Right lobe of liver (tissue), 6 donors: ENCODE results near the gene PHYHD1. TPM values are rescaled to one million over a fixed set of nuclear protein-coding genes. Genes with fewer than 3 reads are reported as not detected.

ENCODE experiments used
- ATAC-seq, 4 donors: fragments of 200-7000 bp; cut with Tn5 transposase; one replicate each; pipeline ENCODE4 v1.9.1; 2020; ENCODE audit warnings: mild to moderate bottlenecking in 4 of 4, moderate library complexity in 4 of 4
- DNase-seq, 3 donors: peaks; one replicate each; pipeline ENCODE4 v3.0.0-alpha.2; 2020
- H3K27ac ChIP-seq, 3 donors: fragments of 200-600 bp; one replicate each; pipeline ENCODE4 v1.8.0; 2022
- H3K27me3 ChIP-seq, 2 donors: fragments of 200-600 bp; one replicate each; pipeline ENCODE4 v1.8.0; 2022
- H3K36me3 ChIP-seq, 4 donors: fragments of 200-600 bp; sonication (generic) in 1 of 4; one replicate each; pipeline versions ENCODE4 v1.5.1 to v1.8.0; 2017 to 2022; ENCODE audit warnings: control low read depth in 1 of 4
- H3K4me1 ChIP-seq, 4 donors: fragments of 200-600 bp; sonication (generic) in 1 of 4; one replicate each; pipeline versions ENCODE4 v1.5.1 to v1.8.0; 2017 to 2022; ENCODE audit warnings: control low read depth in 1 of 4
- H3K4me3 ChIP-seq, 3 donors: fragments of 200-600 bp; one replicate each; pipeline ENCODE4 v1.8.0; 2022
- H3K9me3 ChIP-seq, 4 donors: fragments of 200-600 bp; sonication (generic) in 1 of 4; one replicate each; pipeline versions ENCODE4 v1.5.1 to v1.8.0; 2017 to 2022; ENCODE audit warnings: control low read depth in 1 of 4
- POLR2A ChIP-seq: fragments of 450-650 bp; IDR thresholded peaks from one replicate; pipeline ENCODE4 v1.6.1; 2017; ENCODE audit warnings: antibody characterized with exemption, mild to moderate bottlenecking
- WGBS: methylation state at CpG from one replicate; pipeline ENCODE4 v1.1.6; 2018; ENCODE audit warnings: low coverage, low lambda C conversion rate; ENCODE audit not compliant: insufficient coverage; ENCODE audit errors: missing lambda C conversion rate; 5-methylcytosine and 5-hydroxymethylcytosine counted together
- intact Hi-C, 2 donors: fragments of 100-400 bp; cut with DNase I; formaldehyde crosslinking; loops; one replicate each; pipeline versions ENCODE4 v1.11.2 to v1.14.1; 2022
- total RNA-seq, 6 experiments: library from RNA; depleted of rRNA in 2 of 6; stranded (reverse); fragments of >200 nt in 2 of 6; fragmentation: NEBNext Ultra II Directional in 3 of 6; extraction: Animal tissue kit (Norgen Biotek cat#: 25700) in 3 of 6; gene quantifications; one replicate each; pipeline versions ENCODE4 v1.1.0 to v1.2.4, GENCODE V29; 2016 to 2023
- TF ChIP-seq, protein P1 (sequence below), 4 donors: fragments of 200-600 bp in 3 of 4; fragments of 450-650 bp in 1 of 4; IDR thresholded peaks; one replicate each; pipeline versions ENCODE4 v1.5.1 to v1.8.0; 2016 to 2022; ENCODE audit warnings: antibody characterized with exemption in 4 of 4, mild to moderate bottlenecking in 2 of 4
- donor health status: DM: no; HTN: yes; CAD: no.
- donor health status: DM: no; HTN: no; CAD: no.
- donor health status: DM: no; HTN: no; CAD: no.
- donor health status: DM: no; HTN: yes; CAD: no.
- donor health status: DM: no; HTN: yes; CAD: no.

PHYHD1 gene
- total RNA-seq, 6 experiments from 2014 or later, result 14.0 to 69.7 (median 38.2) TPM

DNA sequence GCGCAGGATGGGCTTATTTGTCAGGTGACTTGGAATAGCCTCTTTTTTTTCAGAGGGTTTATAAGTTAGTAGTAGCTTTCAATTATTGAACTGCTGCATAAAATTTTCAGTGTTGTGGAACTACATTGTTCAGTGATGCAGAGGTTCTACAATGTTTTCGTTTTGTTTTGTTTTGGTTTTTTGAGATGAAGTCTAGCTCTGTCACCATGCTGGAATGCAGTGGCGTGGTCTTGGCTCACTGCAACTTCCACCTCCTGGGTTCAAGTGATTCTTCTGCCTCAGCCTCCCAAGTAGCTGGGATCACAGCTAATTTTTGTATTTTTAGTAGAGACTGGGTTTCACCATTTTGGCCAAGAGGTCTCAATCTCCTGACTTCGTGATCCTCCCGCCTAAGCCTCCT is 48.7 kb downstream of the PHYHD1 start:
- TF ChIP-seq, protein P1, sequence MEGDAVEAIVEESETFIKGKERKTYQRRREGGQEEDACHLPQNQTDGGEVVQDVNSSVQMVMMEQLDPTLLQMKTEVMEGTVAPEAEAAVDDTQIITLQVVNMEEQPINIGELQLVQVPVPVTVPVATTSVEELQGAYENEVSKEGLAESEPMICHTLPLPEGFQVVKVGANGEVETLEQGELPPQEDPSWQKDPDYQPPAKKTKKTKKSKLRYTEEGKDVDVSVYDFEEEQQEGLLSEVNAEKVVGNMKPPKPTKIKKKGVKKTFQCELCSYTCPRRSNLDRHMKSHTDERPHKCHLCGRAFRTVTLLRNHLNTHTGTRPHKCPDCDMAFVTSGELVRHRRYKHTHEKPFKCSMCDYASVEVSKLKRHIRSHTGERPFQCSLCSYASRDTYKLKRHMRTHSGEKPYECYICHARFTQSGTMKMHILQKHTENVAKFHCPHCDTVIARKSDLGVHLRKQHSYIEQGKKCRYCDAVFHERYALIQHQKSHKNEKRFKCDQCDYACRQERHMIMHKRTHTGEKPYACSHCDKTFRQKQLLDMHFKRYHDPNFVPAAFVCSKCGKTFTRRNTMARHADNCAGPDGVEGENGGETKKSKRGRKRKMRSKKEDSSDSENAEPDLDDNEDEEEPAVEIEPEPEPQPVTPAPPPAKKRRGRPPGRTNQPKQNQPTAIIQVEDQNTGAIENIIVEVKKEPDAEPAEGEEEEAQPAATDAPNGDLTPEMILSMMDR (IDR thresholded peaks at IDR 0.05), result no peak
- no peak for TF ChIP-seq POLR2A
- no peaks in the 10 kb centered on the region for H3K4me1 ChIP-seq
- no peaks in the 10 kb centered on the region for H3K9me3 ChIP-seq
- intact Hi-C loops, result no loop called here
- 93% methylated on average over 5 of the region's 5 CpGs for WGBS
- DNase-seq (no peak), ATAC-seq (no peak)
- H3K27ac ChIP-seq, result no peak overlapping the region
- no peak overlapping the region for H3K4me3 ChIP-seq
- peaks cover 0 to 72% (median 5%) of the 10 kb centered on the region in 4 donors for H3K36me3 ChIP-seq
- no peaks in the 10 kb centered on the region for H3K27me3 ChIP-seq

DNA sequence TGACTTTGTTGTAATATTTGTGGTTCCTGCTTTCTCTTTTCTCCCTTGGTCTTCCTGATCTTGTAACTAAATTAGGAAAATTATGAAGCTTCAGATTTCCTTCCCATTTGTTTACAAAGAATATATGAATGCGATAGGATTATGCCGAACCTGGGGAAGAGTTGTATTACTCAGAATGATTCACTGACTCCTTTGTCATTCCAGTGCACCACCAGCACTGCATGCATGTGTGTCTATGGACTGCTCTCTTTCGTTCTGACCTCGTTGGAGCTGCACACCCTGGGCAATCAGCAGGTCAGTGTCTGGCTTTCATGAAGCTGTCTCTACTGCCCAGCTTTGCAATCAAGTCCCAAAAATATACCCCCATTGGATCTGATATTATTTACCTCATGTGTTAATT is 52.2 kb downstream of the PHYHD1 start:
- DNase-seq (no peak), ATAC-seq (no peak)
- no peak overlapping the region for H3K4me3 ChIP-seq
- whole genome bisulfite sequencing, result 58% methylated on average over 4 of the region's 4 CpGs
- H3K36me3 ChIP-seq, result peaks cover 0 to 77% (median 6%) of the 10 kb centered on the region in 4 donors
- intact Hi-C loops, result no loop called here
- no peaks in the 10 kb centered on the region for H3K9me3 ChIP-seq
- no peak for TF ChIP-seq POLR2A
- TF ChIP-seq, protein P1 (IDR thresholded peaks at IDR 0.05), result no peak
- peaks cover 0 to 3% (median 0%) of the 10 kb centered on the region in 4 donors for H3K4me1 ChIP-seq
- no peak overlapping the region for H3K27ac ChIP-seq
- H3K27me3 ChIP-seq, result no peaks in the 10 kb centered on the region

DNA sequence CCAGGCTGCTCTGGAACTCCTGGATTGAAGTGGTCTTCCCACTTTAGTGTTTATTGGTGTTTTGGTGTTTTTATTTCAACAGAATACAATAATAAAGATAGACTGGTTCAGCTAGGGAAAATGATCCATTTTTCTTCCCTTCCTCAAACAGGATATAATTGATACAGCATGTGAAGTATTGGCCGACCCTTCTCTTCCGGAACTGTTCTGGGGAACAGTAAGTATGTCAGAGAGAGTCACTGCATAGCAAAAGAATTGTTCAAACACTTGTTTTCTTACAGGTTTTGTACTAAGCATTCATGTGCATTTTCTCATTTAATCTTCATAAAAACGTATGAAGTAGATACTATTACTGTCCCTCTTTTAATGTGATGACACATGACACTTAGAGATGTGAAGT is 58.3 kb downstream of the PHYHD1 start:
- H3K36me3 ChIP-seq, result peaks cover 0 to 72% (median 26%) of the 10 kb centered on the region in 4 donors
- TF ChIP-seq, protein P1 (IDR thresholded peaks at IDR 0.05), result no peak
- TF ChIP-seq POLR2A, result no peak
- H3K9me3 ChIP-seq, result no peaks in the 10 kb centered on the region
- H3K4me3 ChIP-seq, result no peak overlapping the region
- H3K4me1 ChIP-seq, result peaks cover 0 to 3% (median 0%) of the 10 kb centered on the region in 4 donors
- intact Hi-C loops, result no loop called here
- ATAC-seq (no peak), DNase-seq (no peak)
- no peak overlapping the region for H3K27ac ChIP-seq
- 83% methylated on average over 3 of the region's 3 CpGs for WGBS
- no peaks in the 10 kb centered on the region for H3K27me3 ChIP-seq

DNA sequence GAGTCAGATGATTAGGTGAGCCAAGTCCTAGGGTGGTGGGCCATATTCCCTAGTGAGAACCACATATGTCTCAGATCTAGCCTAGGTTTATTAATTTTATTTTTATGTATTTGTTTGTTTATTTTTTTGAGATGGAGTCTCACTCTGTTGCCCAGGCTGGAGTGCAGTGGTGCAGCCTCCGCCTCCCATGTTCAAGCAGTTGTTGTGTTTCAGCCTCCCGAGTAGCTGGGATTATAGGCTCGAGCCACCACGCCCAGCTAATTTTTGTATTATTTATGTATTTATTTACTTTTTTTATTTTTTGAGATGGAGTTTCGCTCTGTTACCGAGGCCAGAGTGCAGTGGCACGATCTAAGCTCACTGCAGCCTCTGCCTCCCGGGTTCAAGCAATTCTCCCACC is 62.8 kb downstream of the PHYHD1 start:
- ATAC-seq (no peak), DNase-seq (no peak)
- Histone ChIP-seq H3K27me3 (no peaks in the 10 kb centered on the region), H3K36me3 (peaks cover 0 to 90% (median 42%) of the 10 kb centered on the region in 4 donors), H3K4me3 (no peak overlapping the region), H3K9me3 (no peaks in the 10 kb centered on the region), H3K27ac (no peak overlapping the region), H3K4me1 (no peaks in the 10 kb centered on the region)
- no peak for TF ChIP-seq POLR2A
- TF ChIP-seq, protein P1 (IDR thresholded peaks at IDR 0.05), result no peak
- intact Hi-C loops, result no loop called here
- 94% methylated on average over 7 of the region's 8 CpGs for whole genome bisulfite sequencing

DNA sequence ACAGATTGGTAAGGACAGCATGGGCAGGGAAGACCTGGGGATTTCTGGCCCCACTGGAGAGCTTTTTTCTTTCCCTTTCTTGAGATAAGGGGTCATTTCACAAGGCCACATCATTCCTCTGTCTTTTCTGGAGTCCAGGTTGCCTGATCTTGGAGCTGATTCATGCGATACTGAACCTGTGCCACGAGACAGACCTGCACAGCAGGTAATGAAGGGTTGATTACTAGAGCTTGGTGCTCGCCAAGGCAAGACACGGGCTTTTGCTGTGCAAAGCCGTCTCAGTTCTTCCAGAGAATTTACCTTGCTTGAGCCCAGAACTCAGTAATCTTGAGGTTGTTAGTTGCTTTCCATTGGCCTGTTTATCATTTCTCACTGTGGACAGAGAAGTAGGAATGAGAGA is 65.9 kb downstream of the PHYHD1 start:
- H3K4me3 ChIP-seq, result no peak overlapping the region
- no peaks in the 10 kb centered on the region for H3K4me1 ChIP-seq
- TF ChIP-seq POLR2A, result no peak
- TF ChIP-seq, protein P1 (IDR thresholded peaks at IDR 0.05), result no peak
- no peaks in the 10 kb centered on the region for H3K9me3 ChIP-seq
- intact Hi-C loops, result no loop called here
- no peaks in the 10 kb centered on the region for H3K27me3 ChIP-seq
- WGBS, result 94% methylated on average over 5 of the region's 5 CpGs
- no peak overlapping the region for H3K27ac ChIP-seq
- DNase-seq (no peak), ATAC-seq (no peak)
- H3K36me3 ChIP-seq, result peaks cover 0 to 79% (median 36%) of the 10 kb centered on the region in 4 donors
